HT-29 (cell line): ENCODE data around the gene GON7. TPM values are rescaled to one million over a fixed set of nuclear protein-coding genes. Genes with fewer than 3 reads are reported as not detected.
A peak's percentile ranks its signal among the peaks of the same experiment; 100 is the strongest.
"Not testable (repeated sequence)": the region's sequence is repeated elsewhere in the genome, so short reads cannot be mapped to it uniquely, and the experiment has no call there.

Source experiments
- DNase-seq: peaks from one replicate; pipeline ENCODE4 v3.0.0-alpha.2; 2015; ENCODE audit warnings: low spot score
- total RNA-seq: library from RNA; depleted of rRNA; stranded (reverse); fragments of >200 nt; shearing (Covaris generic); gene quantifications from 2 replicates; pipeline ENCODE4 v1.2.3, GENCODE V29; 2014

Gene GON7
- total RNA-seq, 1 experiment from 2014 or later, result 20.0 TPM

- DNase-seq, result no peak
These were observed 6.3 kb downstream of the GON7 start for GRCh38 chr14:93200553-93200952.

DNA sequence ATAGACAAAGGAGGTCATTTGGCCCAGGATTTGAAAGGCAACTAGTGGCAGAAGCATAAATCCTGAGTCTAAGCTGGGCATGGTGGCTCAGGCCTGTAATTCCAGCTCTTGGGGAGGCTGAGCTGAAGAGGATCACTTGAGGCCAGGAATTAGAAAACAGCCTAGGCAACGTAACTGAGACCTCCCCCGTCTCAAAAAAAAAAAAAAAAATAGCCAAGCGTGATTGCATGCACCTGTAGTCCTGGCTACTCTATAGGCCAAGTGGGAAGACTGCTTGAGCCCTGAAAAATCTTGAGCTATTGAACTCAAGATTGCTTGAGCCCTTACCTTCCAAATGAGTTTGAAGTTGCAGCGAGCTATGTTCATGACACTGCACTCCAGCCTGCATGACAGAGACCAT is 7.8 kb downstream of the GON7 start:
- no peak for DNase-seq

- DNase-seq, result no peak
These were observed 11.4 kb downstream of the GON7 start for GRCh38 chr14:93195316-93195999.

- no peak for DNase-seq
These were observed 19.9 kb downstream of the GON7 start for GRCh38 chr14:93186956-93187355.

DNA sequence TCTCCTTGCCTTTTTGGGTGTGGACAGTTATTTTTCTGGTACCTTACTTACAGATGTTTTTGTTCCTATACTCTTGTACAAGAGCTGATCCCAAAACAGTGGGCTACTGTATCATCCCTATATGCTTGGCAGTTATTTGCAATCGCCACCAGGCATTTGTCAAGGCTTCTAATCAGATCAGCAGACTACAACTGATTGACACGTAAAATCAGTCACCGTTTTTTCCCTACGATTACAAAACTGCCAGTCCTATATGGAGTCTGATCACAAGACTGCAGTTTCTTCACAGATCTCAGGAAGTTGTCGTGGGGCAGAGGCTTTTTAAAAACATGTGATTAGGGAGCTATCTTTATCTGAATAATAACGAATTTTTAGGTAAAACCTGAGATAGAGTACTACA is 20.4 kb downstream of the GON7 start:
- no peak for DNase-seq

DNA sequence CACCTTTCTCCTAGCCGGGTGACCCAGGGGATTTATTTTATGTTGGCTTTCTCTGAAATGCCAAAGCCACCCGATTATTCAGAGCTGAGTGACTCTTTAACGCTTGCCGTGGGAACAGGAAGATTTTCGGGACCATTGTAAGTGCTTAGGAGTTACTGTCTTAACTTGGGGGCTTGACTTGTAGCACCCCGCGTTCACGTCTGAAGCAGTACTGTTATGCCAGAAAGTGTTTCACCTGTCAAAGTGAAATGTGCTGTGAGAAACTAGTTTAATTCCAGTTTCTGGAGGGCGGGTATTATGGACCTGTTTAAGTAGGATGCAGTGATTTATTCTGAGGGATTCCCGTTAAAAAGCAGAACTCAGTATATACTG is 21.5 kb downstream of the GON7 start:
- no peak for DNase-seq

DNA sequence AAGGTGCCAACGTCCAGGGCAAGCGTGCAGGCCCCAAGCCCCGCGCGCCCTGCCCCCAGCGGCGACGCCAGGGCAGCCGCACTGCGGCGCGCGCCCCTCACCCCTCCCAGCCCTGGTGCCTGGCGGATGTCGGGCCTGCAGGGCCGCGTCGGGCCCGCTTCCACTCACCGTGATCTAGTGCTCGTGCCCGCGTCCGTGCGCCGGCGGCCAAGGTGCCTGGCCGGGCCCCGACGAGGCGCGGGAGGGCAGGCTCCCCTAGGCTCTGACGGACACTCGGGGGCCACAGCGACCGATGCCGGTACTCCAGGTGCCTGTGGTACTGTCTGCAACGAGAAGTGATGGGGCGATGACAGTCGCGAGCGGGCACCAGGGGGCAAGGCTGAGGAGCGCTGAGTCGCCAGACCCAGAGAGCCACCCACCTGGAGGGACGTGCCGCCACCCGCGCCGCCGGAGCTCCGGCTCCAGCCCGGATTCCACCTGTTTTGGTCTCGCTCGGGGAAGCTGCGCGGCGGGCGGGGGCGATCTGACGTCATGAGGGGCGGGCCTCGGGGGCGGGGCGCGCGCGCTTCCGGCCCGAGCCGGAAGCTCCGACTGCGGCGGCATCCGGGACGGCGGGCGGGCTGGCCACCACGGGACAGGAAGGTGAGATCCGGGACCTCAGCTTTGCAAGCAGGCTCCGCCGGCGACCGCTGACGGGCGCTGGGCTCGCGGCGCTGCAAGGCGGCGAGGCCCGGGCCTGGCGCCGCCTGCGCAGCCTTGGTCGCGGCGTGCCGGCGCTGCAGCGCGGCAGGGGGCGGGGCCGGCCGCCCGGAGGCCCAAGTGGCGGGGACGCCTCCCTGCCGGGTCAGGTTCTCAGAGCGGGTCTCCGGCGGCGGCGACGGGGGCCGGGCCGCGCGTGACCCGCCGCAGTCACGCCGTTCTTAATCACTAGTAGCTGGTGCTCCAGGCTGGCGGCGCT is 22.2 kb downstream of the GON7 start, which contains the start of the genes LYSET and MOAP1:
Gene LYSET, plus strand, starts transcription at position 927 of the 958 bp plus-strand sequence. CDS start 89 bp downstream, outside the sequence.
Gene MOAP1, minus strand, starts transcription at position 507 of the 958 bp plus-strand sequence. CDS start 655 bp downstream, outside the sequence.
- DNase-seq, result peak; percentile 69

DNA sequence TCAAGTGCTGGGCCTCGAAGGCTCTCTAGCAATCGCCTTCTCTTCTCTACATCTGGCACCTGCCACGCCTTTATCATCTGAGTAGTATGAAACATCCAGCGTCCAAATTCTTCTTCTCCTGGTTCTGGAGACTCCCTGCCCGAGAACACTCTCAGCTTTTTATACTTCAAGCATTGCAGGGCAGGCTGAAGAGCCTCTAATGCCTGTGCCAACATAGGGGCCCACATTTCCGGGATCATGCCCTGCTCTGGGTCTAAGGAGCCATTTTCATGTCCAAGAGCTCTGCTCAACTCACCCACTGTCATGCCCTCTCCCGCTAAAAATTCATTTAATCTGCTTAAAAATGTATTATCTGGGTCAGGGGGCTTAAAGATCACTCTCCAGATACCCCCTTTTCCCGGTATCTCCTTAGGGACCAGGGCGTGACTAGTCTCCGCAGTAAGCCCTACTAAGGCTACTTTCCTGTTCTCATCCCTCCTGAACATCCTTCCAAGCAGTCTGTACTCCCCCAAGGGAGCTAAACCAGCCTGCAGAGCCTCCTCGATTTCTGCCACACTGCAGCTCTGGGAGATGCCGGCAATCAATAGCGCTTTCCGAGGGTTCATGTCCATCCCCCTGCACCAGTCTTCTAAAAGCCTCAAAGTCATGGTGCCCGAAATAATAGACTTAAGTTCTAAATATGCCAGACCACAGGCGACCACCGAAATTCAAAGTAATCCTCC is 23.1 kb downstream of the GON7 start:
- DNase-seq, result peak; percentile 23

- no peak for DNase-seq
These were observed 31.4 kb downstream of the GON7 start for GRCh38 chr14:93175492-93175891.

DNA sequence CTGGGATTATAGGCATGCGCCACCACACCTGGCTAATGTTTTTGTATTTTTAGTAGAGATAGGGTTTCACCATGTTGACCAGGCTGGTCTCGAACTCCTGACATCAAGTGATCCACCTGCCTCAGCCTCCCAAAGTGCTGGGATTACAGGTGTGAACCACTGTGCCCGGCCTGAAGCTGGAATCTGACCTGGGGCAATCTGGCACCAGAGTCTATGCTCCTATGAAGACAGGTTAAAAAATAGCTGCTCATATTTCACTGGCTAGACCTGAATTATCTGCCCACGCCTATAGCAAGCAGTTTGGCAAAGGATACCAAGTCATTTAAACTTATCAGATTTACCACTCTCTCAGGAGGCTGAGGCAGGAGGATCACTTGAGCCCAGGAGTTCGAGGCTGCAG is 32.1 kb downstream of the GON7 start:
- not testable (repeated sequence) for DNase-seq

DNA sequence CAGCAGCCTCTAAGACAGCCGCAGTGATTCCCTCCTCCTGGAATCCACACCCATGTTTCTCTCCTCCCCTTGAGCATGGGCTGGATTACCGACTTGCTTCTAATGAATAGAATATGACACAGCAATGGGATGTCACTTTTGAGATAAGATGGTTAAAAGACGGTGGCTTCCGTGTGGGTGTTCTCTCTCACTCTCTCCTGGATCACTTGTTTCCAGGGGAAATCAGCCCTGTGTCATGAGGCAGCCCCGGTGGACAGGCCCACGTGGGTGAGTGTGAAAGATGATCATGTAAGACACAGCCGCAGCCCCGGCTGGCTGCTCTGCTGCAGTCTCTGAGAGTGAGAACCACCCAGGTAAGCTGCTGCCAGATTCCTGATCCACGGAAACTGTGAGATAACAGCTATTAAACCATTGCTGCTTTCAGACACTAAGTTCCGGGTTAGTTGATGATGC is 32.9 kb downstream of the GON7 start:
- peak; percentile 3 for DNase-seq

DNA sequence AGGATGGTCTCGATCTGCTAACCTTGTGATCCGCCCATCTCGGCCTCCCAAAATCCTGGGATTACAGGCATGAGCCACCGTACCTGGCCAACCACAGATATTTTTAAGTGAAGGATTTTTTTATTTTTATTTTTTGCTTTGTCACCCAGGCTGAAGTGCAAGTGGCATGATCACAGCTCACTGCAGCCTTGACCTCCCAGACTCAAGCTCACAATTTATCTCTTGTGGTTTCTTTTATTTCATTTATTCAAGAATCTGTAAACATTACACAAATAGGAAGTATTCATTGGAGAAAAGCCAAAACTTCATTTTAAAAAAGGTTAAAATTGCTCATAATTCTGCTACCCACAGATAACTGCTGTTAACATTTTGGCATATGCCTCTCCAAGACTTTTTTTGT is 35.5 kb downstream of the GON7 start:
- DNase-seq, result no peak

GRCh38 chr14:93170141-93170540 is 36.7 kb downstream of the GON7 start:
- DNase-seq, result not testable (repeated sequence)

GRCh38 chr14:93169619-93170018 is 37.2 kb downstream of the GON7 start:
- DNase-seq, result not testable (repeated sequence)

GRCh38 chr14:93168610-93169009 is 38.3 kb downstream of the GON7 start:
- DNase-seq, result not testable (repeated sequence)

- DNase-seq, result not testable (repeated sequence)
These were observed 41.3 kb downstream of the GON7 start for GRCh38 chr14:93165271-93166265.

GRCh38 chr14:93163564-93163963 is 43.3 kb downstream of the GON7 start:
- DNase-seq, result peak; percentile 4

DNA sequence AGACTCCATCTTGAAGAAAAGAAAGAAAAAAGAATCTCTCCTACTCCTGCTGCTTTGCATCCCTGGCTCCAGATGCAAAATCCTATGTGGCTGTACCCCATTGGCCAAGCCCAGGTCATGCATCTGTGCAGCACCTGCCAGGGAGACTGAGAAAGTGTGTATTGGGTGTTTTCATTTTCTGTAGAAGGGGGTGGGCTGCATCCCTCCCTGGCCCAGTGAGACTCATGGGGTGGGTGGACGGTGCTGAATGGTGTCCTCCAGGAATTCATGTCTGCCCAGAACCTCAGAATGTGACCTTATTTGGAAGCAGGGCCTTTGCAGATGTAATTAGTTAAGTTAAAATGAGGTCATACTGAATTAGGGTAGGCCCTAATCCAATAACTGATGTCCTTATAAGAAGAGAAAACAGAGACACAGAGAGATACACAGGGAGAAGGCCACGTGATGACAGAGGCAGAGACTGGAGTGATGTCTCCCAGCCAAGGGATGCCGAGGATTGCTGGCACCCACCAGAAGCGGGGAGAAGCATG is 45.4 kb downstream of the GON7 start:
- DNase-seq, result no peak

GRCh38 chr14:93160353-93160801 is 46.5 kb downstream of the GON7 start:
- DNase-seq, result peak; percentile 3
